HEK293 (cell line): ENCODE measurements around the gene FOXK2.

Experiments used
- ATF2 ChIP-seq: fragments of 450-650 bp; formaldehyde crosslinking; IDR thresholded peaks from 2 replicates; pipeline ENCODE4 v1.5.1; 2016; ENCODE audit warnings: missing biosample characterization, missing genetic modification characterization, low read depth
- CTCF ChIP-seq: fragments of 450-650 bp; formaldehyde crosslinking; IDR thresholded peaks from 2 replicates; pipeline ENCODE4 v1.5.1; 2016; ENCODE audit warnings: missing biosample characterization, missing genetic modification characterization
- HOXA7 ChIP-seq: sonication (generic); formaldehyde crosslinking; IDR thresholded peaks from 2 replicates; pipeline ENCODE4 v1.8.1; 2022; ENCODE audit warnings: missing genetic modification reagents, borderline replicate concordance
- YY1 ChIP-seq: fragments of 450-650 bp; formaldehyde crosslinking; IDR thresholded peaks from 2 replicates; pipeline ENCODE4 v1.5.1; 2018; ENCODE audit warnings: missing biosample characterization, missing genetic modification characterization
- ZBTB21 ChIP-seq: fragments of 450-650 bp; formaldehyde crosslinking; IDR thresholded peaks from 2 replicates; pipeline ENCODE4 v1.5.1; 2017; ENCODE audit warnings: missing biosample characterization, missing genetic modification characterization
- ZBTB7A ChIP-seq: fragments of 450-650 bp; formaldehyde crosslinking; IDR thresholded peaks from 2 replicates; pipeline ENCODE4 v1.5.1; 2016; ENCODE audit warnings: low read depth, missing biosample characterization, missing genetic modification characterization
- ZNF394 ChIP-seq: fragments of 450-650 bp; formaldehyde crosslinking; IDR thresholded peaks from 2 replicates; pipeline ENCODE4 v1.5.1; 2016; ENCODE audit warnings: missing biosample characterization, missing genetic modification characterization, mild to moderate bottlenecking, moderate library complexity, borderline replicate concordance
- ZNF449 ChIP-seq: fragments of 450-650 bp; formaldehyde crosslinking; IDR thresholded peaks from 2 replicates; pipeline ENCODE4 v1.5.1; 2017; ENCODE audit warnings: missing biosample characterization, mild to moderate bottlenecking, missing genetic modification characterization, moderate library complexity
- ZNF596 ChIP-seq: fragments of 450-650 bp; IDR thresholded peaks from 2 replicates; pipeline ENCODE4 v1.5.0; 2018; ENCODE audit warnings: missing biosample characterization, mild to moderate bottlenecking, missing genetic modification characterization, moderate library complexity
- ZNF670 ChIP-seq: fragments of 450-650 bp; formaldehyde crosslinking; IDR thresholded peaks from 2 replicates; pipeline ENCODE4 v1.5.1; 2016; ENCODE audit warnings: missing biosample characterization, missing genetic modification characterization, low read depth
- ZNF843 ChIP-seq: fragments of 450-650 bp; formaldehyde crosslinking; IDR thresholded peaks from 2 replicates; pipeline ENCODE4 v1.5.1; 2016; ENCODE audit warnings: missing biosample characterization, missing genetic modification characterization
- ZSCAN5A ChIP-seq: fragments of 450-650 bp; formaldehyde crosslinking; IDR thresholded peaks from 2 replicates; pipeline ENCODE4 v1.5.1; 2016; ENCODE audit warnings: missing biosample characterization, missing genetic modification characterization
- TF ChIP-seq, protein P1 (sequence below): fragments of 450-650 bp; formaldehyde crosslinking; IDR thresholded peaks from 2 replicates; pipeline ENCODE4 v1.5.1; 2016; ENCODE audit warnings: missing biosample characterization, missing genetic modification characterization

GRCh38 chr17:82631544-82631943 is 112.0 kb downstream of the FOXK2 start:
- TF ChIP-seq ZSCAN5A (no peak), ATF2 (tag by site-specific recombination) (no peak), ZNF596 (tag by site-specific recombination) (no peak), ZNF843 (tag by site-specific recombination) (no peak), HOXA7 (no peak), ZBTB7A (tag by site-specific recombination) (no peak), ZNF394 (tag by site-specific recombination) (no peak), CTCF (no peak), ZNF449 (tag by site-specific recombination) (no peak), ZBTB21 (tag by site-specific recombination) (no peak), ZNF670 (tag by site-specific recombination) (no peak), YY1 (tag by site-specific recombination) (no peak)
- TF ChIP-seq, protein P1, sequence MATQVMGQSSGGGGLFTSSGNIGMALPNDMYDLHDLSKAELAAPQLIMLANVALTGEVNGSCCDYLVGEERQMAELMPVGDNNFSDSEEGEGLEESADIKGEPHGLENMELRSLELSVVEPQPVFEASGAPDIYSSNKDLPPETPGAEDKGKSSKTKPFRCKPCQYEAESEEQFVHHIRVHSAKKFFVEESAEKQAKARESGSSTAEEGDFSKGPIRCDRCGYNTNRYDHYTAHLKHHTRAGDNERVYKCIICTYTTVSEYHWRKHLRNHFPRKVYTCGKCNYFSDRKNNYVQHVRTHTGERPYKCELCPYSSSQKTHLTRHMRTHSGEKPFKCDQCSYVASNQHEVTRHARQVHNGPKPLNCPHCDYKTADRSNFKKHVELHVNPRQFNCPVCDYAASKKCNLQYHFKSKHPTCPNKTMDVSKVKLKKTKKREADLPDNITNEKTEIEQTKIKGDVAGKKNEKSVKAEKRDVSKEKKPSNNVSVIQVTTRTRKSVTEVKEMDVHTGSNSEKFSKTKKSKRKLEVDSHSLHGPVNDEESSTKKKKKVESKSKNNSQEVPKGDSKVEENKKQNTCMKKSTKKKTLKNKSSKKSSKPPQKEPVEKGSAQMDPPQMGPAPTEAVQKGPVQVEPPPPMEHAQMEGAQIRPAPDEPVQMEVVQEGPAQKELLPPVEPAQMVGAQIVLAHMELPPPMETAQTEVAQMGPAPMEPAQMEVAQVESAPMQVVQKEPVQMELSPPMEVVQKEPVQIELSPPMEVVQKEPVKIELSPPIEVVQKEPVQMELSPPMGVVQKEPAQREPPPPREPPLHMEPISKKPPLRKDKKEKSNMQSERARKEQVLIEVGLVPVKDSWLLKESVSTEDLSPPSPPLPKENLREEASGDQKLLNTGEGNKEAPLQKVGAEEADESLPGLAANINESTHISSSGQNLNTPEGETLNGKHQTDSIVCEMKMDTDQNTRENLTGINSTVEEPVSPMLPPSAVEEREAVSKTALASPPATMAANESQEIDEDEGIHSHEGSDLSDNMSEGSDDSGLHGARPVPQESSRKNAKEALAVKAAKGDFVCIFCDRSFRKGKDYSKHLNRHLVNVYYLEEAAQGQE (tag by site-specific recombination): no peak
